DMS 273 (cell line): ENCODE measurements around the gene LRG1.
"Not testable (repeated sequence)": the region's sequence is repeated elsewhere in the genome, so short reads cannot be mapped to it uniquely, and the experiment has no call there.

ENCODE experiments used
- DNase-seq: peaks from one replicate; lab custom pipeline; 2025; ENCODE audit not compliant: unreplicated experiment; lab: John Stamatoyannopoulos, UW

The LRG1 gene

GRCh38 chr19:4553092-4553695 lies 13.4 kb upstream of the LRG1 start:
- DNase-seq, result no peak

GRCh38 chr19:4552525-4552819 lies 12.6 kb upstream of the LRG1 start:
- DNase-seq, result no peak

GRCh38 chr19:4550479-4551050 lies 10.7 kb upstream of the LRG1 start:
- DNase-seq, result no peak

- no peak for DNase-seq
Measured at GRCh38 chr19:4550018-4550417, 10.2 kb upstream of the LRG1 start.

GRCh38 chr19:4548238-4548584 lies 8.4 kb upstream of the LRG1 start:
- DNase-seq, result no peak

GRCh38 chr19:4547303-4548237 lies 7.7 kb upstream of the LRG1 start:
- peak; percentile 52 for DNase-seq

GRCh38 chr19:4543842-4544647 lies 4.2 kb upstream of the LRG1 start:
- no peak for DNase-seq

- DNase-seq, result no peak
Measured at GRCh38 chr19:4542896-4543841, 3.3 kb upstream of the LRG1 start.

- not testable (repeated sequence) for DNase-seq
Measured at GRCh38 chr19:4541806-4542145, 1.9 kb upstream of the LRG1 start.

- DNase-seq, result no peak
Measured at GRCh38 chr19:4541114-4541805, 1.4 kb upstream of the LRG1 start.

- no peak for DNase-seq
Measured at GRCh38 chr19:4539169-4539692, 605 bp downstream of the LRG1 start.

- DNase-seq, result no peak
Measured at GRCh38 chr19:4538601-4538954, 1.3 kb downstream of the LRG1 start.

GRCh38 chr19:4537953-4538600 lies 1.8 kb downstream of the LRG1 start:
- DNase-seq, result peak; percentile 70

GRCh38 chr19:4536798-4537197 lies 3.0 kb downstream of the LRG1 start:
- DNase-seq, result peak; percentile 38

- DNase-seq, result peak; percentile 98
Measured at GRCh38 chr19:4534836-4535658, 4.8 kb downstream of the LRG1 start, which contains the start of gene PLIN5. TSS of gene PLIN5 (minus strand) at chr19:4535224. CDS start at chr19:4534074, 1,150 bp downstream.

- no peak for DNase-seq
Measured at GRCh38 chr19:4533835-4534424, 5.9 kb downstream of the LRG1 start.

GRCh38 chr19:4533334-4533733 lies 6.5 kb downstream of the LRG1 start:
- no peak for DNase-seq
